AG09319 (cell line): ENCODE measurements around the gene LRBA.

ENCODE experiments used
- DNase-seq: peaks from one replicate; pipeline ENCODE4 v3.0.0-alpha.2; 2010; ENCODE audit warnings: low read depth; ENCODE audit errors: extremely low read depth
- TF ChIP-seq, protein P1 (sequence below): IDR thresholded peaks from 2 replicates; pipeline ENCODE4 v1.5.1; 2011; ENCODE audit warnings: low read depth, mild to moderate bottlenecking, inconsistent platforms, low read length, moderate library complexity

LRBA gene

DNA sequence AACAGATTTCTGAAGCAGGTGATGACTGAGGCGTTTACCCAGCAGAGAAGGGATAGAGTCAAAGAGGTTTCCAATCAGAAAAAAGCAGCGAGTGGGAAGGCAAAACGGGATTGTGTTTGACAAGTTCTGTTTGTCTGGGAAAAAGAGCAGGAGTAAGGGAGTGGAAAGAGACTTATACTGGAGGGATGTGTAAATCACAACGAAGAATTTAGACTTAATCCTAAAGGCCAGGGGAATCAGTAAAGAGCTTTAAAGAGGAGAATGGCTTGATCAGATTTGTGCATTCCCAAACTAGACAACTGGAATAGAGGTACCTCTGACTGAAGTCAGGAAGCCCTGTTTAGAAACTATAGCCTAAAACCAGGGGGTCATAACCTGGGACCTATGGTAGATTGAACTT is 31.5 kb upstream of the LRBA start:
- DNase-seq: no peak
- TF ChIP-seq, protein P1, sequence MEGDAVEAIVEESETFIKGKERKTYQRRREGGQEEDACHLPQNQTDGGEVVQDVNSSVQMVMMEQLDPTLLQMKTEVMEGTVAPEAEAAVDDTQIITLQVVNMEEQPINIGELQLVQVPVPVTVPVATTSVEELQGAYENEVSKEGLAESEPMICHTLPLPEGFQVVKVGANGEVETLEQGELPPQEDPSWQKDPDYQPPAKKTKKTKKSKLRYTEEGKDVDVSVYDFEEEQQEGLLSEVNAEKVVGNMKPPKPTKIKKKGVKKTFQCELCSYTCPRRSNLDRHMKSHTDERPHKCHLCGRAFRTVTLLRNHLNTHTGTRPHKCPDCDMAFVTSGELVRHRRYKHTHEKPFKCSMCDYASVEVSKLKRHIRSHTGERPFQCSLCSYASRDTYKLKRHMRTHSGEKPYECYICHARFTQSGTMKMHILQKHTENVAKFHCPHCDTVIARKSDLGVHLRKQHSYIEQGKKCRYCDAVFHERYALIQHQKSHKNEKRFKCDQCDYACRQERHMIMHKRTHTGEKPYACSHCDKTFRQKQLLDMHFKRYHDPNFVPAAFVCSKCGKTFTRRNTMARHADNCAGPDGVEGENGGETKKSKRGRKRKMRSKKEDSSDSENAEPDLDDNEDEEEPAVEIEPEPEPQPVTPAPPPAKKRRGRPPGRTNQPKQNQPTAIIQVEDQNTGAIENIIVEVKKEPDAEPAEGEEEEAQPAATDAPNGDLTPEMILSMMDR: no peak

DNA sequence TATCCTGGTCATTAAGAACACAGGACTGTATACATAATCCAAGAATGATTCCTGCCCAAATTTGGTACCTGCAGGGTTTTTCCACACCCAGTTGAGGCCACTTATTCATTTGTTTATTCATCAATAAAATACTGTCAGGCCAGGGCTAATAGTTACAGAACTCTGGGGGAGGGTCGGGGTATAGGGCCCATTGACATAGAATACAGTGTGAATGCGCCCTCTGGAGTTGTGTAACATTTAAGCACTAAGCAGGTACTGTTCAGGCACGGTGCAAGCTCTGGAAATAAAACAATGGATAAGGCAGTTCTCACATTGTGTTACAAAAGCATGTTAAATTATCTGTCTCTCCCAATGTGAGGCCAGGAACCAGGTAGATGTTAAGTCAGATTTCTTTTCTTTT is 30.8 kb upstream of the LRBA start:
- TF ChIP-seq, protein P1: no peak
- DNase-seq: no peak

DNA sequence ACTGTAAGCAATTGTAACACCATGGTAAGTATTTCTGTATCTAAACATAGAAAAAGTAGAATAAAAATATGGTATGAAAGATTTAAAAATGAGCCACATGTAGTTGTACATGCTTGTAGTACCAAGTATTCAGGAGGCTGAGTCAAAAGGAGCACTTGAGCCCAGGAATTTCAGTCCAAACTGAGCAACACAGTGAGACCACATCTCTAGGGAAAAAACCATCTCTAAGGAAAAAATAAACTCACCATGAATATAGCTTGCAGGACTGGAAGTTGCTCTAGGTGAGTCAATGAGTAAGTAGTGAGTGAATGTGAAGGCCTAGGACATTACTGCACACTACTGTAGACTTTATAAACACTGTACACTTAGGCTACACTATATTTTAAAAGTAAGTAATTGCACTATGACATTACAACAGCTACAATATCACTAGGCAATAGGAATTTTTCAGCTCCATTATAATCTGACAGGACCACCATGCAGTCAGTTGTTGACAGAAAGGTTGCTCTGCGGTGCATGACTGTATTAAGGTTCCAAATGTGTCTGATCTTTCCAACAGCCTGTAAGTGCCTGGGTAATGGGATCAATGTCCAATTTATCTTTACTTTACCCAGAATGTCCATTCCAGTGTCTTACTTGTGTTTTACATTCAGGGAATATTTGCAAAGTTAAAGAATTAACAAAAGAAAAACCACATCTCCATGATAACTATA is 28.9 kb upstream of the LRBA start:
- TF ChIP-seq, protein P1: no peak
- no peak for DNase-seq

DNA sequence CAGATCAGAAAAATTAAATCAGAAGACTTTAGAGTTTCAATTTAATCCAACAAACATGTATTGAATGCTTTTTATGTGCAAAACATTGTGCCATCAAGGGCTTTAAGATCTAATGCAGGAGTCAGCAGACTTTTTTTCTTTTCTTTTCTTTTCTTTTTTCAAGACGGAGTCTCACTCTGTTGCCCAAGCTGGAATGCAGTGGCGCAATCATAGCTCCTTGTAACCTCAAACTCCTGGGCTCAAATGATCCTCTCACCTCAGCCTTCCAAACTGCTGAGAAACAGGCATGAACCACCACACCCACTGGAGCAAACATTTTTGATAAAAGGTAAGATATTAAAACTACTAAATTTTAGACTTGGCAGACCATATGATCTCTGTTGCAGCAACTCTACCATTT is 24.6 kb upstream of the LRBA start:
- TF ChIP-seq, protein P1: no peak
- no peak for DNase-seq

DNA sequence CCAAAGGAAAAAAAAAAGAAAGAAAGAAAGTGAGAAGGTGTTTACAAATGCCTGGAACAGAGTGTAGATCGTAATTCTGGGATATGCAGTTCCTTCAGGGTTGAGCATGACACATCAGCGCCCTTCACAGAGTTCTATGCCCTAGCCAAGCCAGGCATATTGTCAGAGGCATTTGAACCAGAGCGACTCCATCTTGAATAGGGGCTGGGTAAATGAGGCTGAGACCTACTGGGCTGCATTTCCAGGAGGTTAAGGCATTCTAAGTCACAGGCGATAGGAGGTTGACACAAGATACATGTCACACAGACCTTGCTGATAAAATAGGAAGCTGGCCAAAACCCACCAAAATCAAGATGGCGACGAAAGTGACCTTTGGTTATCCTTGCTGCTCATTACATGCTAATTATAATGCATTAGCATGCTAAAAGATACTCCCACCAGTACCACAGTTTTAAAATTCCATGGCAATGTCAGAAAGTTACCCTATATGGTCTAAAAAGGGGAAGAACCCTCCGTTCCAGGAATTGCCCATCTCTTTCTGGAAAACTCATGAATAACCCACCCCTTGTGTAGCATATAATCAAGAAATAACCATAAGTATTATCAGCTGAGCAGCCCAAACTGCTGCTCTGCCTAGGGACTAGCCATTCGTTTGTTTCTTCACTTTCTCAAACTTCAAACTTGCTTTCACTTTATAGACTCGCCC is 23.5 kb upstream of the LRBA start:
- TF ChIP-seq, protein P1: no peak

DNA sequence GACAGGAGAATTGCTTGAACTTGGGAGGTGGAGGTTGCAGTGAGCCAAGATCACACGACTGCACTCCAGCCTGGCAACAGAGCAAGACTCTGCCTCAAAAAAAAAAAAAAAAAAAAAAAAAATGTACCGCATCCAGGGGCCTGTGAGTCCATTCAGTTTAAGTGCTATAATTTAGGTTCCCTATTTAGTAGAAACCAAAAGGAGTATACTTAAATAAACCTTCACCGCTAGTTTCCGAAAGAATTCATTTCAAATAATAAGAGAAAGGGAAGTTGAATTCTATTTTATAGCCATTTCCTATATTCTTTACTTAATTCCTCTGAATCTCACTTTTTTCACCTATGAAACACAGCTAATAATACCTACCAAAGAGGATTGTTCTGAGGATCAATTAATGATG is 20.8 kb upstream of the LRBA start:
- TF ChIP-seq, protein P1: no peak
- no peak for DNase-seq

More for the DNA sequence above, 23.5 kb upstream of the LRBA start:
- no peak for DNase-seq

DNA sequence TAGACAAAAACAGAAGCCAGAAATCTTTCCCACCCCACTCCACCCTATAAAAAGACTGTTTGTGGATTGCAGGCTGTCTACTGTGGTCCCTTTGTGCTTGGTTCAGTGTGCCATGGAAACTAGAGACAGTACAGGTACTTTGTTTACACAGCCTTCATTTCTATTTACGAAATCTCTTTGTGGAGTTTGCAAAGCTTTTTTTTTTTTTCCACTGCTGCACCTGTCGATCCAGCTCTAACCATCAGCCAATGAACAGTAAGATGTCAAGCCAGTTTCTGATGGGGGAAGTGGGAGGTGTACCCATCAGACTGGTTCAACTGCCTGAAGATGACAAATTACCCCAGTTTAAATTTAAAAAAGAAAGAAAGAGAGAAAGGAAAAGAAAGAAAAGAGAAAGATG is 20.2 kb upstream of the LRBA start:
- no peak for DNase-seq
- TF ChIP-seq, protein P1: no peak
